CD4-positive, alpha-beta T cell treated with Interleukin-6 at 100 ng/mL for 8 hours (primary cell): Measurements from ENCODE around the gene TMCO4.

Source experiments
- DNase-seq: peaks from one replicate; pipeline ENCODE4 v3.0.0-alpha.2; 2020; ENCODE audit warnings: mixed read lengths, low spot score

TMCO4 gene

GRCh38 chr1:19775831-19776230 is 23.9 kb downstream of the TMCO4 start:
- no peak for DNase-seq

GRCh38 chr1:19775317-19775716 is 24.4 kb downstream of the TMCO4 start:
- DNase-seq = no peak

GRCh38 chr1:19774180-19774785 is 25.4 kb downstream of the TMCO4 start:
- no peak for DNase-seq

- no peak for DNase-seq
Observed at GRCh38 chr1:19773485-19773884, 26.2 kb downstream of the TMCO4 start.

GRCh38 chr1:19772053-19772452 is 27.7 kb downstream of the TMCO4 start:
- no peak for DNase-seq

GRCh38 chr1:19771350-19771749 is 28.4 kb downstream of the TMCO4 start:
- no peak for DNase-seq

GRCh38 chr1:19770436-19771190 is 29.1 kb downstream of the TMCO4 start:
- DNase-seq = no peak

GRCh38 chr1:19769211-19769932 is 30.3 kb downstream of the TMCO4 start:
- DNase-seq = no peak

- DNase-seq = no peak
Observed at GRCh38 chr1:19768353-19769210, 31.1 kb downstream of the TMCO4 start.

- DNase-seq = no peak
Observed at GRCh38 chr1:19765623-19766022, 34.1 kb downstream of the TMCO4 start.

- no peak for DNase-seq
Observed at GRCh38 chr1:19764848-19765247, 34.9 kb downstream of the TMCO4 start.

- no peak for DNase-seq
Observed at GRCh38 chr1:19762175-19762779, 37.4 kb downstream of the TMCO4 start.

- DNase-seq = no peak
Observed at GRCh38 chr1:19759740-19760089, 40.0 kb downstream of the TMCO4 start.

- no peak for DNase-seq
Observed at GRCh38 chr1:19758227-19758830, 41.4 kb downstream of the TMCO4 start.

GRCh38 chr1:19757641-19758040 is 42.1 kb downstream of the TMCO4 start:
- DNase-seq = no peak

- no peak for DNase-seq
Observed at GRCh38 chr1:19756480-19756879, 43.2 kb downstream of the TMCO4 start.

- no peak for DNase-seq
Observed at GRCh38 chr1:19754482-19754881, 45.2 kb downstream of the TMCO4 start.

GRCh38 chr1:19752083-19752696 is 47.5 kb downstream of the TMCO4 start:
- no peak for DNase-seq

- no peak for DNase-seq
Observed at GRCh38 chr1:19750882-19751276, 48.8 kb downstream of the TMCO4 start.

- DNase-seq = no peak
Observed at GRCh38 chr1:19750101-19750881, 49.4 kb downstream of the TMCO4 start.
